HCT116 (cell line): ENCODE measurements around the gene AGAP1. TPM values are rescaled to one million over a fixed set of nuclear protein-coding genes. Genes with fewer than 3 reads are reported as not detected.

ENCODE experiments used
- ATAC-seq: fragments of 200-7000 bp; cut with Tn5 transposase; 2 replicates; pipeline ENCODE4 v1.9.1; 2020; ENCODE audit warnings: mild to moderate bottlenecking, moderate library complexity
- BruUV-seq: library from RNA; stranded (reverse); fragments of 400-500 nt; replicated peaks from 2 replicates; lab custom pipeline; 2021; lab: Mats Ljungman, UMichigan
- CTCF ChIA-PET: fragments of 300-600 bp; sonication (Branson Sonifier 250); formaldehyde crosslinking; loops from one replicate; lab custom pipeline; 2021; ENCODE audit warnings: antibody characterized with exemption; lab: Charles Lee
- POLR2A ChIA-PET: fragments of 300-600, 350-600 bp; sonication (Branson Sonifier 250); formaldehyde crosslinking; loops from one replicate; lab custom pipeline; 2021; ENCODE audit warnings: antibody characterized with exemption; lab: Charles Lee
- RAD21 ChIA-PET, 2 experiments: fragments of 300-600 bp; sonication (Branson Sonifier 250); formaldehyde crosslinking; loops; one replicate each; lab custom pipeline; 2023; ENCODE audit warnings: low total read pairs in 2 of 2; ENCODE audit not compliant: uncharacterized antibody in 2 of 2, unreplicated experiment in 2 of 2, low non-redundant PET in 1 of 2; lab: Charles Lee
- DNase-seq: peaks from one replicate; pipeline ENCODE4 v3.0.0-alpha.2; 2010; ENCODE audit warnings: low read depth, low spot score
- H2AFZ ChIP-seq: fragments of 200-600 bp; shearing (Covaris generic), sonication (generic); 2 replicates; pipeline ENCODE4 v1.6.1; 2017; ENCODE audit warnings: low read depth, mixed run types, mixed read lengths, antibody characterized with exemption, low read length; ENCODE audit not compliant: poor library complexity, severe bottlenecking
- H3K27ac ChIP-seq: 2 replicates; pipeline ENCODE4 v1.5.1; 2012; ENCODE audit warnings: low read depth, low read length
- H3K27me3 ChIP-seq: fragments of 200-600 bp; sonication (generic); 2 replicates; pipeline ENCODE4 v1.6.1; 2016; ENCODE audit warnings: mixed run types, low read length, mixed read lengths; ENCODE audit not compliant: insufficient read depth
- H3K36me3 ChIP-seq, 2 experiments: fragments of 200-500 bp in 1 of 2; fragments of 200-600 bp in 1 of 2; sonication (Bioruptor generic) in 1 of 2; sonication (generic) in 1 of 2; 2 replicates each; pipeline versions ENCODE4 v1.5.1 to v1.6.1; 2014 to 2016; ENCODE audit warnings: low read length in 2 of 2, inconsistent platforms in 1 of 2, mixed read lengths in 1 of 2, mixed run types in 1 of 2; ENCODE audit not compliant: insufficient read depth in 2 of 2, control insufficient read depth in 1 of 2
- H3K4me1 ChIP-seq, 2 experiments: fragments of 200-600 bp in 1 of 2; sonication (generic) in 1 of 2; 2 replicates each; pipeline versions ENCODE4 v1.5.1 to v1.6.1; 2012 to 2017; ENCODE audit warnings: low read length in 2 of 2, inconsistent platforms in 1 of 2, mild to moderate bottlenecking in 1 of 2, mixed read lengths in 1 of 2, mixed run types in 1 of 2, moderate library complexity in 1 of 2; ENCODE audit not compliant: insufficient read depth in 2 of 2, control insufficient read depth in 1 of 2
- H3K4me2 ChIP-seq: fragments of 200-600 bp; sonication (generic); 2 replicates; pipeline ENCODE4 v1.6.1; 2017; ENCODE audit warnings: mixed run types, low read length, mixed read lengths
- H3K4me3 ChIP-seq, 2 experiments: fragments of 200-600 bp in 1 of 2; sonication (generic) in 1 of 2; replicated peaks in 1 of 2; 2 replicates each; pipeline ENCODE4 v1.5.1; 2011 to 2016; ENCODE audit warnings: low read length in 2 of 2, control low read depth in 1 of 2, low read depth in 1 of 2, mild to moderate bottlenecking in 1 of 2, mixed read lengths in 1 of 2, mixed run types in 1 of 2
- H3K79me2 ChIP-seq: fragments of 200-600 bp; sonication (generic); 2 replicates; pipeline ENCODE4 v1.6.1; 2017; ENCODE audit warnings: mild to moderate bottlenecking, mixed run types, low read length, moderate library complexity, mixed read lengths; ENCODE audit not compliant: insufficient read depth
- H3K9ac ChIP-seq: fragments of 200-600 bp; sonication (generic); 2 replicates; pipeline ENCODE4 v1.6.1; 2016; ENCODE audit warnings: low read length, mixed read lengths
- H3K9me2 ChIP-seq: fragments of 200-600 bp; sonication (generic), shearing (Covaris generic); 2 replicates; pipeline ENCODE4 v1.6.1; 2017; ENCODE audit warnings: mixed run types, mild to moderate bottlenecking, moderate library complexity; ENCODE audit not compliant: insufficient read depth
- H3K9me3 ChIP-seq, 2 experiments: fragments of 200-500 bp in 1 of 2; fragments of 200-600 bp in 1 of 2; sonication (Bioruptor generic) in 1 of 2; sonication (generic) in 1 of 2; 2 replicates each; pipeline ENCODE4 v1.6.1; 2014 to 2017; ENCODE audit warnings: low read length in 2 of 2, mixed read lengths in 2 of 2, inconsistent platforms in 1 of 2, low read depth in 1 of 2, mild to moderate bottlenecking in 1 of 2, mixed run types in 1 of 2, moderate library complexity in 1 of 2; ENCODE audit not compliant: control insufficient read depth in 1 of 2, insufficient read depth in 1 of 2
- H4K20me1 ChIP-seq: fragments of 200-600 bp; sonication (generic), shearing (Covaris generic); 2 replicates; pipeline ENCODE4 v1.6.1; 2017; ENCODE audit warnings: mixed run types, mild to moderate bottlenecking, moderate library complexity; ENCODE audit not compliant: insufficient read depth
- CEBPB ChIP-seq: IDR thresholded peaks from 2 replicates; pipeline ENCODE4 v1.6.1; 2012; ENCODE audit warnings: low read depth
- CTCF ChIP-seq, 3 experiments: fragments of 200-600 bp in 1 of 3; sonication (generic) in 1 of 3; IDR thresholded peaks in 2 of 3; conservative IDR thresholded peaks in 1 of 3; 2 replicates each; pipeline ENCODE4 v1.5.1; 2012 to 2017; ENCODE audit warnings: low read depth in 2 of 3, low read length in 2 of 3, antibody characterized with exemption in 1 of 3, borderline replicate concordance in 1 of 3, control low read depth in 1 of 3, mild to moderate bottlenecking in 1 of 3, mixed read lengths in 1 of 3, mixed run types in 1 of 3, moderate library complexity in 1 of 3; ENCODE audit not compliant: insufficient read depth in 1 of 3
- EZH2phosphoT487 ChIP-seq: fragments of 200-600 bp; IDR thresholded peaks from 2 replicates; pipeline ENCODE4 v1.6.1; 2018; ENCODE audit warnings: antibody characterized with exemption, borderline replicate concordance
- JUND ChIP-seq: IDR thresholded peaks from 2 replicates; pipeline ENCODE4 v1.6.1; 2012
- POLR2A ChIP-seq: IDR thresholded peaks from 2 replicates; pipeline ENCODE4 v1.7.0; 2011; ENCODE audit warnings: borderline replicate concordance; ENCODE audit not compliant: insufficient read depth, insufficient read length; ENCODE audit errors: extremely low read depth
- RAD21 ChIP-seq: IDR thresholded peaks from 2 replicates; pipeline ENCODE4 v1.6.1; 2012; ENCODE audit warnings: low read depth, mild to moderate bottlenecking
- REST ChIP-seq: IDR thresholded peaks from 2 replicates; pipeline ENCODE4 v1.6.1; 2012; ENCODE audit warnings: low read depth
- SP1 ChIP-seq: IDR thresholded peaks from 2 replicates; pipeline ENCODE4 v1.6.1; 2012; ENCODE audit warnings: low read depth
- SRF ChIP-seq: IDR thresholded peaks from 2 replicates; pipeline ENCODE4 v1.6.1; 2012; ENCODE audit warnings: low read depth
- intact Hi-C: fragments of 100-400 bp; cut with micrococcal nuclease; formaldehyde crosslinking; loops from 2 replicates; pipeline ENCODE4 v1.10.0; 2022
- total RNA-seq: library from RNA; stranded (reverse); gene quantifications from one replicate; pipeline ENCODE4 v1.2.1, GENCODE V29; 2021; ENCODE audit not compliant: unreplicated experiment

The AGAP1 gene
- total RNA-seq, 1 experiment from 2014 or later, result 43.8 TPM

GRCh38 chr2:235642446-235643098, 148.7 kb downstream of the AGAP1 start:
- Histone ChIP-seq H3K4me2 (no peak overlapping the region; the same call in 1 of the 2 replicates), H3K9me3 (no peaks in the 10 kb centered on the region), H2AFZ (no peak overlapping the region), H4K20me1 (no peaks in the 10 kb centered on the region), H3K27ac (no peak overlapping the region), H3K36me3 (no peaks in the 10 kb centered on the region), H3K9ac (no peak overlapping the region), H3K4me3 (no peak overlapping the region), H3K27me3 (no peaks in the 10 kb centered on the region), H3K4me1 (peaks cover 4 to 13% of the 10 kb centered on the region in 2 experiments; a peak in 3 of 4 replicates), H3K79me2 (peaks cover 89% of the 10 kb centered on the region), H3K9me2 (no peaks in the 10 kb centered on the region)
- 0 out of 6 replicates have a peak, but pooled peaks of 1 of the 3 experiments have one; percentile 10 for TF ChIP-seq CTCF (IDR thresholded peaks at IDR 0.05 in 2 of 3, conservative IDR thresholded peaks at IDR 0.05 in 1 of 3; ENCODE audit: borderline replicate concordance in 1 of 3, insufficient read depth in 1 of 3, low read depth in 2 of 3, low read length in 2 of 3)
- no peak for TF ChIP-seq RAD21
- ChIA-PET RAD21 (no interaction called here), POLR2A (no interaction called here), CTCF (no interaction called here)
- ATAC-seq (no peak), DNase-seq (no peak)
- no TSS peak for BruUV-seq
- intact Hi-C loops, result no loop called here

- H3K9ac ChIP-seq, result no peak overlapping the region
- BruUV-seq, result no TSS peak
- POLR2A ChIA-PET, result no interaction called here
- no peaks in the 10 kb centered on the region for H3K36me3 ChIP-seq
- H3K4me3 ChIP-seq, result no peak overlapping the region
- H3K79me2 ChIP-seq, result peaks cover 85% of the 10 kb centered on the region
- no peak overlapping the region for H3K4me2 ChIP-seq
- H3K27me3 ChIP-seq, result no peaks in the 10 kb centered on the region
- CTCF ChIA-PET, result no interaction called here
- no peak for DNase-seq
- no peak overlapping the region for H2AFZ ChIP-seq
- H3K9me2 ChIP-seq, result no peaks in the 10 kb centered on the region
- no peak for ATAC-seq
- RAD21 ChIA-PET, result no interaction called here
- no peaks in the 10 kb centered on the region for H4K20me1 ChIP-seq
- no peaks in the 10 kb centered on the region for H3K9me3 ChIP-seq
- H3K4me1 ChIP-seq, result peaks cover 4 to 13% of the 10 kb centered on the region in 2 experiments; a peak in 3 of 4 replicates
- no peak overlapping the region for H3K27ac ChIP-seq
- intact Hi-C loops, result no loop called here
- TF ChIP-seq SRF (no peak), RAD21 (no peak), CTCF (IDR thresholded peaks at IDR 0.05 in 2 of 3, conservative IDR thresholded peaks at IDR 0.05 in 1 of 3; ENCODE audit: borderline replicate concordance in 1 of 3, insufficient read depth in 1 of 3, low read depth in 2 of 3, low read length in 2 of 3) (no peak), EZH2phosphoT487 (no peak), POLR2A (no peak), SP1 (no peak), JUND (no peak), REST (no peak), CEBPB (no peak)
Observed at GRCh38 chr2:235643680-235644511, 150.1 kb downstream of the AGAP1 start.
